Hepatocyte (in vitro differentiated cells): ENCODE measurements around the gene EFEMP2.

Experiments
- EZH2 ChIP-seq: fragments of 200-600 bp; sonication (generic); IDR thresholded peaks from 2 replicates; pipeline ENCODE4 v1.6.1; 2016; ENCODE audit warnings: antibody characterized with exemption, mild to moderate bottlenecking, borderline replicate concordance
- TF ChIP-seq, protein P1 (sequence below): fragments of 200-600 bp; sonication (generic); IDR thresholded peaks from 2 replicates; pipeline ENCODE4 v1.5.1; 2016; ENCODE audit warnings: antibody characterized with exemption, mild to moderate bottlenecking; ENCODE audit not compliant: poor library complexity

DNA sequence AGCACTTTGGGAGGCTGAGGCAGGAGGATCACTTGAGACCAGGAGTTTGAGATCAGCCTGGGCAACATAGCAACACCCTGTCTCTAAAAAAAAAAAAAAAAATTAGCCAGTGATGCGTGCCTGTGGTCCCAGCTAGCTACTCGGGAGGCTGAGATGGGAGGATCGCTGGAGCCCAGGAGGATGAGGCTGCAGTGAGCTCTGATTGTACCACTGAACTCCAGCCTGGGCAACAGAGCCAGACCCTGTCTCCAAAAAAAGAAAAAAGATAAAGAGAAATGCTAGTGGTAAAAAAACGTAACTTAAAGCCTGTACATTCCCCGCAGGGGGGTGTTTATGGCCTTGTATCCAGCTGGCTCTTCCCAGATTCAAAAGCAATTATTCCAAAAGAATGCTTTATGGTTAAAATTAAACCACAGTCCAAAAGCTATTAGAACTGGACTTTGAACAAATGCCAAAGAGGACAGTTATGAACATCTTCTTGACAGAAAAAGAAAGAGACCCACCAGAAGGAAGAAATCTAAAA is 55.2 kb downstream of the EFEMP2 start:
- TF ChIP-seq, protein P1, sequence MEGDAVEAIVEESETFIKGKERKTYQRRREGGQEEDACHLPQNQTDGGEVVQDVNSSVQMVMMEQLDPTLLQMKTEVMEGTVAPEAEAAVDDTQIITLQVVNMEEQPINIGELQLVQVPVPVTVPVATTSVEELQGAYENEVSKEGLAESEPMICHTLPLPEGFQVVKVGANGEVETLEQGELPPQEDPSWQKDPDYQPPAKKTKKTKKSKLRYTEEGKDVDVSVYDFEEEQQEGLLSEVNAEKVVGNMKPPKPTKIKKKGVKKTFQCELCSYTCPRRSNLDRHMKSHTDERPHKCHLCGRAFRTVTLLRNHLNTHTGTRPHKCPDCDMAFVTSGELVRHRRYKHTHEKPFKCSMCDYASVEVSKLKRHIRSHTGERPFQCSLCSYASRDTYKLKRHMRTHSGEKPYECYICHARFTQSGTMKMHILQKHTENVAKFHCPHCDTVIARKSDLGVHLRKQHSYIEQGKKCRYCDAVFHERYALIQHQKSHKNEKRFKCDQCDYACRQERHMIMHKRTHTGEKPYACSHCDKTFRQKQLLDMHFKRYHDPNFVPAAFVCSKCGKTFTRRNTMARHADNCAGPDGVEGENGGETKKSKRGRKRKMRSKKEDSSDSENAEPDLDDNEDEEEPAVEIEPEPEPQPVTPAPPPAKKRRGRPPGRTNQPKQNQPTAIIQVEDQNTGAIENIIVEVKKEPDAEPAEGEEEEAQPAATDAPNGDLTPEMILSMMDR = no peak
- no peak for TF ChIP-seq EZH2
